GM19351 (cell line): ENCODE results near the gene AGPAT4.

Experiments
- ATAC-seq: cut with Tn5 transposase; IDR thresholded peaks from one replicate; pipeline ENCODE4 v1.9.1; 2021; ENCODE audit warnings: mild to moderate bottlenecking, moderate library complexity; ENCODE audit not compliant: unreplicated experiment

The AGPAT4 gene

GRCh38 chr6:161142957-161143296 is 130.9 kb downstream of the AGPAT4 start:
- ATAC-seq, result no peak

GRCh38 chr6:161141173-161141572 is 132.7 kb downstream of the AGPAT4 start:
- no peak for ATAC-seq

- ATAC-seq, result no peak
Measured at GRCh38 chr6:161140554-161140875, 133.3 kb downstream of the AGPAT4 start.

GRCh38 chr6:161139766-161140553 is 133.9 kb downstream of the AGPAT4 start:
- no peak for ATAC-seq

- ATAC-seq, result no peak
Measured at GRCh38 chr6:161139304-161139765, 134.5 kb downstream of the AGPAT4 start.

- ATAC-seq, result no peak
Measured at GRCh38 chr6:161138543-161139303, 135.1 kb downstream of the AGPAT4 start.

- ATAC-seq, result no peak
Measured at GRCh38 chr6:161137839-161138542, 135.9 kb downstream of the AGPAT4 start.

GRCh38 chr6:161137320-161137719 is 136.5 kb downstream of the AGPAT4 start:
- no peak for ATAC-seq

GRCh38 chr6:161136655-161137054 is 137.2 kb downstream of the AGPAT4 start:
- ATAC-seq, result no peak

GRCh38 chr6:161135695-161136591 is 137.9 kb downstream of the AGPAT4 start:
- no peak for ATAC-seq

GRCh38 chr6:161134550-161135298 is 139.1 kb downstream of the AGPAT4 start:
- no peak for ATAC-seq

- no peak for ATAC-seq
Measured at GRCh38 chr6:161133963-161134362, 139.9 kb downstream of the AGPAT4 start.

- no peak for ATAC-seq
Measured at GRCh38 chr6:161132384-161132783, 141.5 kb downstream of the AGPAT4 start.

- ATAC-seq, result no peak
Measured at GRCh38 chr6:161130967-161131766, 142.7 kb downstream of the AGPAT4 start.

- ATAC-seq, result no peak
Measured at GRCh38 chr6:161130541-161130940, 143.3 kb downstream of the AGPAT4 start.

- ATAC-seq, result no peak
Measured at GRCh38 chr6:161128680-161129196, 145.1 kb downstream of the AGPAT4 start.

GRCh38 chr6:161128230-161128629 is 145.6 kb downstream of the AGPAT4 start:
- no peak for ATAC-seq

GRCh38 chr6:161127071-161127740 is 146.7 kb downstream of the AGPAT4 start:
- ATAC-seq, result no peak
